SK-N-SH (cell line): ENCODE data around the gene TNFRSF18. TPM values are rescaled to one million over a fixed set of nuclear protein-coding genes. Genes with fewer than 3 reads are reported as not detected.
A peak's percentile ranks its signal among the peaks of the same experiment; 100 is the strongest.

ENCODE experiments used
- CTCF ChIA-PET: fragments of 300-600, 350-600 bp; formaldehyde crosslinking; extraction: SDS; loops from one replicate; lab custom pipeline; 2021; lab: Yijun Ruan, JAX
- POLR2A ChIA-PET: fragments of 350-600 bp; sonication (Branson Sonifier 250); formaldehyde crosslinking; extraction: SDS; loops from one replicate; lab custom pipeline; 2020; ENCODE audit warnings: antibody characterized with exemption, inconsistent platforms; lab: Yijun Ruan, JAX
- DNase-seq: peaks from one replicate; pipeline ENCODE4 v3.0.0; 2012
- H2AFZ ChIP-seq: fragments of 200-600 bp; sonication (generic); 2 replicates; pipeline ENCODE4 v1.8.1; 2016; ENCODE audit warnings: antibody characterized with exemption, mild to moderate bottlenecking, low read depth
- H3F3A ChIP-seq: fragments of 200-600 bp; sonication (generic); replicated peaks from 2 replicates; pipeline ENCODE3; 2016; ENCODE audit warnings: antibody characterized with exemption, mild to moderate bottlenecking; ENCODE audit not compliant: insufficient read depth
- H3K27ac ChIP-seq, 2 experiments: fragments of 200-500 bp in 1 of 2; fragments of 200-600 bp in 1 of 2; sonication (Bioruptor generic) in 1 of 2; sonication (generic), shearing (Covaris generic) in 1 of 2; 2 replicates each; pipeline versions ENCODE4 v1.5.1 to v1.6.1; 2014 to 2016; ENCODE audit warnings: low read depth in 2 of 2, inconsistent platforms in 1 of 2, low read length in 1 of 2, mild to moderate bottlenecking in 1 of 2, mixed read lengths in 1 of 2
- H3K27me3 ChIP-seq: fragments of 200-600 bp; sonication (generic), shearing (Covaris generic); 2 replicates; pipeline ENCODE4 v1.6.1; 2016; ENCODE audit warnings: mixed run types; ENCODE audit not compliant: insufficient read depth
- H3K36me3 ChIP-seq, 2 experiments: fragments of 200-500 bp in 1 of 2; fragments of 200-600 bp in 1 of 2; sonication (Bioruptor generic) in 1 of 2; sonication (generic) in 1 of 2; replicated peaks in 1 of 2; 2 replicates each; pipeline versions ENCODE3 to v1.5.1; 2014 to 2016; ENCODE audit warnings: low read length in 1 of 2, mild to moderate bottlenecking in 1 of 2; ENCODE audit not compliant: insufficient read depth in 2 of 2, control insufficient read depth in 1 of 2
- H3K4me1 ChIP-seq, 2 experiments: fragments of 200-500 bp in 1 of 2; fragments of 200-600 bp in 1 of 2; sonication (Bioruptor generic) in 1 of 2; sonication (generic), shearing (Covaris generic) in 1 of 2; 2 replicates each; pipeline versions ENCODE4 v1.5.1 to v1.6.1; 2014 to 2016; ENCODE audit warnings: low read depth in 1 of 2, low read length in 1 of 2, mixed run types in 1 of 2; ENCODE audit not compliant: insufficient read depth in 2 of 2, control insufficient read depth in 1 of 2
- H3K4me2 ChIP-seq: fragments of 200-600 bp; sonication (generic), shearing (Covaris generic); 2 replicates; pipeline ENCODE4 v1.6.1; 2017; ENCODE audit warnings: mixed run types
- H3K4me3 ChIP-seq, 2 experiments: fragments of 200-500 bp in 1 of 2; fragments of 200-600 bp in 1 of 2; sonication (Bioruptor generic) in 1 of 2; sonication (generic), shearing (Covaris generic) in 1 of 2; 2 replicates each; pipeline versions ENCODE4 v1.5.1 to v1.8.1; 2014 to 2016; ENCODE audit warnings: low read depth in 2 of 2, inconsistent platforms in 1 of 2, low read length in 1 of 2, mild to moderate bottlenecking in 1 of 2, mixed read lengths in 1 of 2, moderate library complexity in 1 of 2
- H3K79me2 ChIP-seq: fragments of 200-600 bp; sonication (generic); 2 replicates; pipeline ENCODE4 v1.8.1; 2017; ENCODE audit warnings: mild to moderate bottlenecking; ENCODE audit not compliant: insufficient read depth
- H3K9ac ChIP-seq: fragments of 200-600 bp; sonication (generic); 2 replicates; pipeline ENCODE4 v1.6.1; 2017; ENCODE audit warnings: mixed run types
- H3K9me2 ChIP-seq: fragments of 200-600 bp; sonication (generic); 2 replicates; pipeline ENCODE4 v1.6.1; 2017; ENCODE audit warnings: mixed run types
- H3K9me3 ChIP-seq: fragments of 200-600 bp; sonication (generic); 2 replicates; pipeline ENCODE4 v1.6.1; 2017; ENCODE audit warnings: mixed run types, mild to moderate bottlenecking, moderate library complexity
- H4K20me1 ChIP-seq: fragments of 200-600 bp; sonication (generic); 2 replicates; pipeline ENCODE4 v1.6.1; 2017; ENCODE audit warnings: mild to moderate bottlenecking, mixed run types; ENCODE audit not compliant: insufficient read depth
- FOSL2 ChIP-seq: IDR thresholded peaks from 2 replicates; pipeline ENCODE4 v1.4.0; 2012; ENCODE audit warnings: low read depth, mild to moderate bottlenecking, moderate library complexity, borderline replicate concordance
- GABPA ChIP-seq: IDR thresholded peaks from 2 replicates; pipeline ENCODE4 v1.4.0; 2012; ENCODE audit warnings: low read depth, mild to moderate bottlenecking
- JUND ChIP-seq: IDR thresholded peaks from 2 replicates; pipeline ENCODE4 v1.4.0; 2012
- MEF2A ChIP-seq: IDR thresholded peaks from 2 replicates; pipeline ENCODE4 v1.4.0; 2012; ENCODE audit warnings: low read depth, borderline replicate concordance
- MXI1 ChIP-seq: IDR thresholded peaks from 2 replicates; pipeline ENCODE4 v1.6.1; 2012; ENCODE audit warnings: mild to moderate bottlenecking, low read depth, low read length, improper control_type of control experiment
- NRF1 ChIP-seq: IDR thresholded peaks from 2 replicates; pipeline ENCODE4 v1.6.1; 2012; ENCODE audit warnings: low read depth, mild to moderate bottlenecking, low read length
- RAD21 ChIP-seq: IDR thresholded peaks from 2 replicates; pipeline ENCODE4 v1.6.1; 2012; ENCODE audit warnings: mild to moderate bottlenecking, low read length
- RFX5 ChIP-seq: IDR thresholded peaks from 2 replicates; pipeline ENCODE4 v1.6.1; 2012; ENCODE audit warnings: mild to moderate bottlenecking, improper control_type of control experiment, low read length
- RXRA ChIP-seq: IDR thresholded peaks from 2 replicates; pipeline ENCODE4 v1.4.0; 2012; ENCODE audit warnings: low read depth, mild to moderate bottlenecking, borderline replicate concordance
- SMC3 ChIP-seq: IDR thresholded peaks from 2 replicates; pipeline ENCODE4 v1.6.1; 2012; ENCODE audit warnings: low read depth, low read length, improper control_type of control experiment
- YY1 ChIP-seq: IDR thresholded peaks from 2 replicates; pipeline ENCODE4 v1.4.0; 2012; ENCODE audit warnings: low read depth, mild to moderate bottlenecking
- WGBS: methylation state at CpG from one replicate; pipeline ENCODE4 v1.1.6; 2017; ENCODE audit warnings: low lambda C conversion rate; 5-methylcytosine and 5-hydroxymethylcytosine counted together
- polyA plus RNA-seq, 3 experiments: library from polyadenylated mRNA; depleted of rRNA; stranded (reverse); fragments of >200 nt; gene quantifications; 2 replicates each; pipeline ENCODE4 v1.2.3, GENCODE V29; 2012
- TF ChIP-seq, protein P1 (sequence below): fragments of 200-600 bp; sonication (generic); IDR thresholded peaks from 2 replicates; pipeline ENCODE4 v1.6.1; 2017; ENCODE audit warnings: antibody characterized with exemption, mild to moderate bottlenecking, moderate library complexity
- TF ChIP-seq, protein P2 (sequence below): fragments of 150-350 bp; IDR thresholded peaks from 2 replicates; pipeline ENCODE4 v1.6.1; 2016; ENCODE audit warnings: mild to moderate bottlenecking, low read depth, low read length
- TF ChIP-seq, protein P3 (sequence below): IDR thresholded peaks from 2 replicates; pipeline ENCODE4 v1.4.0; 2012; ENCODE audit warnings: low read depth, borderline replicate concordance
- TF ChIP-seq, protein P4 (sequence below): IDR thresholded peaks from 2 replicates; pipeline ENCODE4 v1.6.1; 2012; ENCODE audit warnings: mild to moderate bottlenecking, low read depth, low read length, moderate library complexity

Gene TNFRSF18
- polyA plus RNA-seq, 1 of the 3 experiments (the other 2 are of a cell fraction), result 0.05 TPM

DNA sequence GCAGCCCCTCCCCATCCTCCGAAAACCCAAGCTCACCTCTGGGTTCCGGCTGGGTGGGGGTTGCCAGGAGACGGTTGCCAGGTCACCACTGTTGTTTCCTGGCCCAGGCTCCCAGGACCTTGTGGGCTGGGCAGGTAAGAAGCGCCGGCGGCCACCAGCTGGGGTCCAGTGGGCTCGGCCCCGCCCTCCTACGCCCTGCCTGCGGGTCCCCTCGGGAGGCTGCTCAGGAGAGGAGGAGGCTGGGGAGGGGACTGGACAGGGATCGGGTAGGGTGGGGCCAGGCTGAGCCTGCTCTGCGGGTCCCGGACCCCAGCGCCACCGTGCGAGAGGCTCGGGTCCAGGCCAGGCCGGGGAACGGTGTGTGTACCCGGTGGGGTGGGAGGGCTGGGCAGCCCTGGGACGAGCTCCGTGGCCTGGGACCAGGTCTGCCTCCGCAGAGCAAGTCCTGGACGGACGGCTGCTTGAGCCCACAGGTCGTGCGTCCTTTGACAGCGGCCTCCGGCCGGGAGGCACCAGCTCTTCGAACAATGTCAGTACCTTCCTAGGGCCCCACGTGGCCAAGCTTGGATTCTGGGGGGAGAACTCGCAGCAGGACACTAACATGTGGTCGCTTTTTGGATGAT, 32.5 kb downstream of the TNFRSF18 start, which contains the start of gene TTLL10:
TTLL10 (plus strand) TSS at position 88 of the 623 bp plus-strand sequence. CDS start 5,336 bp downstream, outside the sequence.
- CTCF ChIA-PET, result interaction anchor here (1.5 to 1.8 kb wide), 3 partner anchors 15 to 52 kb away, joined by 3 to 7 read pairs (median 5); no protein-coding TSS in a partner anchor
- Histone ChIP-seq H3K4me2 (no peak within 1 kb of the TSS), H3K9me3 (no peaks in the 10 kb centered on the region), H3K36me3 (no peaks in the 10 kb centered on the region), H3K9me2 (no peaks in the 10 kb centered on the region), H3K79me2 (no peaks in the 10 kb centered on the region), H2AFZ (no peak within 1 kb of the TSS), H3K9ac (no peak within 1 kb of the TSS), H3K4me3 (no peak within 1 kb of the TSS), H4K20me1 (no peaks in the 10 kb centered on the region), H3K27me3 (no peaks in the 10 kb centered on the region), H3K4me1 (no peaks in the 10 kb centered on the region), H3F3A (no peaks in the 10 kb centered on the region), H3K27ac (no peak within 1 kb of the TSS)
- WGBS, result 18% methylated on average over 2 of the region's 35 CpGs
- peak; percentile 49 for DNase-seq
- POLR2A ChIA-PET, result no interaction called here
- TF ChIP-seq YY1 (no peak), FOSL2 (no peak), GABPA (no peak), MXI1 (no peak), NRF1 (no peak)

DNA sequence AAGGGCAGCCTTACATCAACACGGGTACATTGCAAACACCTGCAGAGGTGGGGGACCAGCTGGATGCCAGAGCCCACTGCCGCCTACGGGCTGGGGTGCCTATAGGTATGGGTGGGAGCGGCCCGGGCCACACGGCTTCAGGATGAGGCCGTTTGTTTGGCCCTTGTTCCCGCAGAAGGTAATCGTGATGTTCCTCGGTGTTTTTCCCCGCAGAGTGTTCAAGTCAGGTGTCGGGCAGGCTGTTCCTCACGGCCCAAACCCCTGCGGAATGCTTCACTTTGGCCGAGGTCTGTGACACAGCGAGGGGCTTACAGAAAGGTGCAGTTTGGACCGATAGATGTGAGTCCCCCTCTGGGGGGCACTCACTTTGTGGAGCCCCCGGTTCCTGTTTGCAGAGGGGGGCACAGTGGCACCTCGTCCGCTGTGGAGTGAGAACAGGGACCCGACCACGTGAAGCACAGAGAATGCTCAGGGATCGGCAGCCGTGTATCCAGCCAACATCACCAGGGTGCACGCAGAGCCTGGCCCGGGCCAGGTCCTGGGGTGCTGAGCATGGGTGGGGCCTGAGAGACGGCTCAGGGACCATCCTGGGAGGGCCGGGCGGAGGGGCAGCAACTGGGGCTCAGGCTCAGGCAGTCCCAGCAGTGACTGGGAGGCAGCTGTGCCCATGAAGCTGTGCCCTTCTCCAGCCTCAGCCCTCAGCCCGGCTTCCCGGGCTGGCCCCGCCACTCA, 33.2 kb downstream of the TNFRSF18 start:
- no peaks in the 10 kb centered on the region for H3K79me2 ChIP-seq
- no peak overlapping the region for H3K27ac ChIP-seq
- H3K27me3 ChIP-seq, result no peaks in the 10 kb centered on the region
- no peaks in the 10 kb centered on the region for H3F3A ChIP-seq
- no peak overlapping the region for H3K4me3 ChIP-seq
- H3K9me2 ChIP-seq, result no peaks in the 10 kb centered on the region
- H3K36me3 ChIP-seq, result no peaks in the 10 kb centered on the region
- no peak for DNase-seq
- CTCF ChIA-PET, result interaction anchor here (1.5 to 1.8 kb wide), 2 partner anchors 14 to 51 kb away, joined by 5 to 7 read pairs; no protein-coding TSS in a partner anchor
- WGBS, result 79% methylated on average over 19 of the region's 32 CpGs
- POLR2A ChIA-PET, result no interaction called here
- no peak overlapping the region for H2AFZ ChIP-seq
- H3K9ac ChIP-seq, result no peak overlapping the region
- no peaks in the 10 kb centered on the region for H3K4me1 ChIP-seq
- H3K9me3 ChIP-seq, result no peaks in the 10 kb centered on the region
- H4K20me1 ChIP-seq, result no peaks in the 10 kb centered on the region
- TF ChIP-seq RAD21 (no peak), GABPA (no peak), SMC3 (no peak), JUND (no peak), MEF2A (no peak), RFX5 (no peak), RXRA (no peak)
- TF ChIP-seq, protein P1, sequence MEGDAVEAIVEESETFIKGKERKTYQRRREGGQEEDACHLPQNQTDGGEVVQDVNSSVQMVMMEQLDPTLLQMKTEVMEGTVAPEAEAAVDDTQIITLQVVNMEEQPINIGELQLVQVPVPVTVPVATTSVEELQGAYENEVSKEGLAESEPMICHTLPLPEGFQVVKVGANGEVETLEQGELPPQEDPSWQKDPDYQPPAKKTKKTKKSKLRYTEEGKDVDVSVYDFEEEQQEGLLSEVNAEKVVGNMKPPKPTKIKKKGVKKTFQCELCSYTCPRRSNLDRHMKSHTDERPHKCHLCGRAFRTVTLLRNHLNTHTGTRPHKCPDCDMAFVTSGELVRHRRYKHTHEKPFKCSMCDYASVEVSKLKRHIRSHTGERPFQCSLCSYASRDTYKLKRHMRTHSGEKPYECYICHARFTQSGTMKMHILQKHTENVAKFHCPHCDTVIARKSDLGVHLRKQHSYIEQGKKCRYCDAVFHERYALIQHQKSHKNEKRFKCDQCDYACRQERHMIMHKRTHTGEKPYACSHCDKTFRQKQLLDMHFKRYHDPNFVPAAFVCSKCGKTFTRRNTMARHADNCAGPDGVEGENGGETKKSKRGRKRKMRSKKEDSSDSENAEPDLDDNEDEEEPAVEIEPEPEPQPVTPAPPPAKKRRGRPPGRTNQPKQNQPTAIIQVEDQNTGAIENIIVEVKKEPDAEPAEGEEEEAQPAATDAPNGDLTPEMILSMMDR, result no peak
- TF ChIP-seq, protein P2, sequence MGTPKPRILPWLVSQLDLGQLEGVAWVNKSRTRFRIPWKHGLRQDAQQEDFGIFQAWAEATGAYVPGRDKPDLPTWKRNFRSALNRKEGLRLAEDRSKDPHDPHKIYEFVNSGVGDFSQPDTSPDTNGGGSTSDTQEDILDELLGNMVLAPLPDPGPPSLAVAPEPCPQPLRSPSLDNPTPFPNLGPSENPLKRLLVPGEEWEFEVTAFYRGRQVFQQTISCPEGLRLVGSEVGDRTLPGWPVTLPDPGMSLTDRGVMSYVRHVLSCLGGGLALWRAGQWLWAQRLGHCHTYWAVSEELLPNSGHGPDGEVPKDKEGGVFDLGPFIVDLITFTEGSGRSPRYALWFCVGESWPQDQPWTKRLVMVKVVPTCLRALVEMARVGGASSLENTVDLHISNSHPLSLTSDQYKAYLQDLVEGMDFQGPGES, result no peak
- TF ChIP-seq, protein P3, sequence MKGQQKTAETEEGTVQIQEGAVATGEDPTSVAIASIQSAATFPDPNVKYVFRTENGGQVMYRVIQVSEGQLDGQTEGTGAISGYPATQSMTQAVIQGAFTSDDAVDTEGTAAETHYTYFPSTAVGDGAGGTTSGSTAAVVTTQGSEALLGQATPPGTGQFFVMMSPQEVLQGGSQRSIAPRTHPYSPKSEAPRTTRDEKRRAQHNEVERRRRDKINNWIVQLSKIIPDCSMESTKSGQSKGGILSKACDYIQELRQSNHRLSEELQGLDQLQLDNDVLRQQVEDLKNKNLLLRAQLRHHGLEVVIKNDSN, result no peak
- TF ChIP-seq, protein P4, sequence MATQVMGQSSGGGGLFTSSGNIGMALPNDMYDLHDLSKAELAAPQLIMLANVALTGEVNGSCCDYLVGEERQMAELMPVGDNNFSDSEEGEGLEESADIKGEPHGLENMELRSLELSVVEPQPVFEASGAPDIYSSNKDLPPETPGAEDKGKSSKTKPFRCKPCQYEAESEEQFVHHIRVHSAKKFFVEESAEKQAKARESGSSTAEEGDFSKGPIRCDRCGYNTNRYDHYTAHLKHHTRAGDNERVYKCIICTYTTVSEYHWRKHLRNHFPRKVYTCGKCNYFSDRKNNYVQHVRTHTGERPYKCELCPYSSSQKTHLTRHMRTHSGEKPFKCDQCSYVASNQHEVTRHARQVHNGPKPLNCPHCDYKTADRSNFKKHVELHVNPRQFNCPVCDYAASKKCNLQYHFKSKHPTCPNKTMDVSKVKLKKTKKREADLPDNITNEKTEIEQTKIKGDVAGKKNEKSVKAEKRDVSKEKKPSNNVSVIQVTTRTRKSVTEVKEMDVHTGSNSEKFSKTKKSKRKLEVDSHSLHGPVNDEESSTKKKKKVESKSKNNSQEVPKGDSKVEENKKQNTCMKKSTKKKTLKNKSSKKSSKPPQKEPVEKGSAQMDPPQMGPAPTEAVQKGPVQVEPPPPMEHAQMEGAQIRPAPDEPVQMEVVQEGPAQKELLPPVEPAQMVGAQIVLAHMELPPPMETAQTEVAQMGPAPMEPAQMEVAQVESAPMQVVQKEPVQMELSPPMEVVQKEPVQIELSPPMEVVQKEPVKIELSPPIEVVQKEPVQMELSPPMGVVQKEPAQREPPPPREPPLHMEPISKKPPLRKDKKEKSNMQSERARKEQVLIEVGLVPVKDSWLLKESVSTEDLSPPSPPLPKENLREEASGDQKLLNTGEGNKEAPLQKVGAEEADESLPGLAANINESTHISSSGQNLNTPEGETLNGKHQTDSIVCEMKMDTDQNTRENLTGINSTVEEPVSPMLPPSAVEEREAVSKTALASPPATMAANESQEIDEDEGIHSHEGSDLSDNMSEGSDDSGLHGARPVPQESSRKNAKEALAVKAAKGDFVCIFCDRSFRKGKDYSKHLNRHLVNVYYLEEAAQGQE, result no peak
- TF ChIP-seq, all 33 proteins: peak for 0
- no peak overlapping the region for H3K4me2 ChIP-seq
